Ascending aorta (tissue), 2 donors: Measurements from ENCODE around the gene TTYH3. TPM values are rescaled to one million over a fixed set of nuclear protein-coding genes. Genes with fewer than 3 reads are reported as not detected.

Source experiments
- DNase-seq, 2 donors: peaks; one replicate each; pipeline ENCODE4 v3.0.0-alpha.2; 2019; ENCODE audit warnings: low spot score in 2 of 2
- H3K27ac ChIP-seq, 2 donors: fragments of 200-600 bp; sonication (generic); one replicate each; pipeline ENCODE4 v1.5.1; 2016 to 2017; ENCODE audit warnings: mild to moderate bottlenecking in 1 of 2
- H3K27me3 ChIP-seq: fragments of 200-600 bp; sonication (generic); one replicate; pipeline ENCODE4 v1.5.1; 2017
- H3K36me3 ChIP-seq, 2 donors: fragments of 200-600 bp; sonication (generic); one replicate each; pipeline ENCODE4 v1.5.1; 2016
- H3K4me1 ChIP-seq, 2 donors: fragments of 200-600 bp; sonication (generic); one replicate each; pipeline ENCODE4 v1.5.1; 2016 to 2017; ENCODE audit warnings: mild to moderate bottlenecking in 1 of 2
- H3K4me3 ChIP-seq, 2 donors: fragments of 200-600 bp; sonication (generic); one replicate each; pipeline ENCODE4 v1.5.1; 2016 to 2017; ENCODE audit warnings: mild to moderate bottlenecking in 1 of 2
- H3K9me3 ChIP-seq, 2 donors: fragments of 200-600 bp; sonication (generic); one replicate each; pipeline ENCODE4 v1.5.1; 2016
- intact Hi-C: fragments of 100-400 bp; cut with DNase I; formaldehyde crosslinking; loops from one replicate; pipeline ENCODE4 v1.15.1; 2023
- total RNA-seq: library from RNA; depleted of rRNA; stranded (reverse); fragments of >200 nt; gene quantifications from one replicate; pipeline ENCODE4 v1.1.0, GENCODE V29; 2016
- TF ChIP-seq, protein P1 (sequence below), 3 experiments: fragments of 200-600 bp in 2 of 3; fragments of 450-650 bp in 1 of 3; sonication (generic) in 2 of 3; IDR thresholded peaks; one replicate each; pipeline ENCODE4 v1.5.1; 2016 to 2019; ENCODE audit warnings: antibody characterized with exemption in 3 of 3, mild to moderate bottlenecking in 1 of 3, moderate library complexity in 1 of 3

The TTYH3 gene
- total RNA-seq, 1 donor from 2014 or later: 70.5 TPM

DNA sequence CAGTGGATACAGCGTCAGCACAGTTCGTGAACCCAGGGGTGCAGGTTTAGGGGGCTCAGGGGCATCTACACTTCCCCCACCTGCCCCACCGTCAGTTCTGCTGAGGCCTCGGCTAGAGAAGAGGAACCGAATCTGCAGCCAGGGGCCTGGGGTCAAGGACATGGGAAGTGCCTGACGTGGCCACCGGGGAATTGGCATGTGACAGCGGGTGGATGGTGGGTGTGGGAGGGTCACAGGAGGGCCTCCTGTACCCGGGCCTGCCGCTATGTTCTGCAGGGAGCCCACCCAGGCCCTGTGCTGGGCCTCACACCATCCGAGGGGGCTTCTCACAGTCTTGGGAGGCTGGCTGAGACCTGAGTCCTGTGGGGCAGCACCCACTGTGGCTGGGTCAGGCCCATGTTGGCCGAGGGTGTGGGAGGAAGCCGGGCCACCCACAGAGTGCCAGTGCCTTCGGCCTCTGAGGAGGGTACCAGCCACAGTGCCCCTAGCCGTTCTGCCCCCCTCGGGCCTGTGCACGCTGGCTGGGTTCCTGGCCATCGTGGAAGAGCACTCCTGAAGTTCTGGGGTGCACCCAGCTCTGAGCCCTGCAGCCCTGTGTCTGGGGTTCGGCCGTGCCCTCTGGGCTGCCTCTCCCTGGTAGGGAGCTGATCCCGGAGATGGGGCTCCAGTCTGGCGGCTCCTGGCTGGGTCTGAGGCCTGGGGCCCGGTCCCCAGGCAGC is 5.9 kb downstream of the TTYH3 start:
- Histone ChIP-seq H3K4me3 (peak overlapping the region in 1 of 2 donors; percentile 6), H3K27ac (peak overlapping the region; percentile 7 to 72), H3K36me3 (no peaks in the 10 kb centered on the region), H3K27me3 (no peaks in the 10 kb centered on the region), H3K9me3 (no peaks in the 10 kb centered on the region), H3K4me1 (peaks cover 44 to 70% of the 10 kb centered on the region in 2 donors)
- intact Hi-C loops: loop anchor here (10.0 kb wide), 1 partner anchor 1103 kb away; the partner anchor contains the start of gene MAFK
- TF ChIP-seq, protein P1, sequence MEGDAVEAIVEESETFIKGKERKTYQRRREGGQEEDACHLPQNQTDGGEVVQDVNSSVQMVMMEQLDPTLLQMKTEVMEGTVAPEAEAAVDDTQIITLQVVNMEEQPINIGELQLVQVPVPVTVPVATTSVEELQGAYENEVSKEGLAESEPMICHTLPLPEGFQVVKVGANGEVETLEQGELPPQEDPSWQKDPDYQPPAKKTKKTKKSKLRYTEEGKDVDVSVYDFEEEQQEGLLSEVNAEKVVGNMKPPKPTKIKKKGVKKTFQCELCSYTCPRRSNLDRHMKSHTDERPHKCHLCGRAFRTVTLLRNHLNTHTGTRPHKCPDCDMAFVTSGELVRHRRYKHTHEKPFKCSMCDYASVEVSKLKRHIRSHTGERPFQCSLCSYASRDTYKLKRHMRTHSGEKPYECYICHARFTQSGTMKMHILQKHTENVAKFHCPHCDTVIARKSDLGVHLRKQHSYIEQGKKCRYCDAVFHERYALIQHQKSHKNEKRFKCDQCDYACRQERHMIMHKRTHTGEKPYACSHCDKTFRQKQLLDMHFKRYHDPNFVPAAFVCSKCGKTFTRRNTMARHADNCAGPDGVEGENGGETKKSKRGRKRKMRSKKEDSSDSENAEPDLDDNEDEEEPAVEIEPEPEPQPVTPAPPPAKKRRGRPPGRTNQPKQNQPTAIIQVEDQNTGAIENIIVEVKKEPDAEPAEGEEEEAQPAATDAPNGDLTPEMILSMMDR (IDR thresholded peaks at IDR 0.05): no peak
- DNase-seq: peak in 1 of 2 donors; percentile 86

DNA sequence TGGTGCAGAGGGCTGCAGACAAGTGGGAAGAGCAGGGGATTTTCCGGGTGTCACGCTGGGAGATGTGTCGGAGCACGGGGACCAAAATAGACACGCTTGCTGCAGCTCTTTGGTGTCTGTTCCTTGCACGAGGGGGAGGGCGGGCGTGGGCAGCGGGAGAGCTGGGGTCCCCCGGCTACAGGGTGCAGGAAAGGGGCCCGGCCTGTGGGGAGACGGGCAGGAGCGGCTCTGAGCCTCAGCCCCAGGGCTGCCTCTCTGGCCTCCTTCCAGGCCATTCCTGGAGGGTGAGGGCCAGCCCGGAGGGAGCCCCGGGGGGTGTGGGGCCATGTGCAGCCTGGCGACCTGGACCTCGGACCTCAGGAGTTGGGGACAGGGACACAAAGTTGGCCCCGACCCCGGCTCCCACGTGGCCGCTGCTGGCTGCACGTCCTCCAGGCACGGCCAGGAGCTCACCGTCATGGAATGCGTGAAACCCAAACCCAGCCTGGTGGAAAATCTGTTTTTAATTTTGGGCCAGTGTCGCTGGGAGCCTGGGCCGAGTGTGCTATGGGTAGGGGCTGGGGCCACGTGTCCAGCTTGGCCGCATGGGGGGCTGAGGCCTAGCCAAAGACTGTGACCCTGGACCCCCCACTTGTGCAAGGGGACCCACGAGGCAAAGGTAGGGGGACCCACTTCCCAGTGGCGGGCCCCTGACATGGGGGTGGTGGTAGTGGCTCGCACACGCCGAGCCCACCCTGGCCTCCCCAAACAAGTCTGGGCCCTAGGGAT is 6.6 kb downstream of the TTYH3 start:
- H3K4me1 ChIP-seq: peaks cover 42 to 68% of the 10 kb centered on the region in 2 donors
- no peak for DNase-seq

DNA sequence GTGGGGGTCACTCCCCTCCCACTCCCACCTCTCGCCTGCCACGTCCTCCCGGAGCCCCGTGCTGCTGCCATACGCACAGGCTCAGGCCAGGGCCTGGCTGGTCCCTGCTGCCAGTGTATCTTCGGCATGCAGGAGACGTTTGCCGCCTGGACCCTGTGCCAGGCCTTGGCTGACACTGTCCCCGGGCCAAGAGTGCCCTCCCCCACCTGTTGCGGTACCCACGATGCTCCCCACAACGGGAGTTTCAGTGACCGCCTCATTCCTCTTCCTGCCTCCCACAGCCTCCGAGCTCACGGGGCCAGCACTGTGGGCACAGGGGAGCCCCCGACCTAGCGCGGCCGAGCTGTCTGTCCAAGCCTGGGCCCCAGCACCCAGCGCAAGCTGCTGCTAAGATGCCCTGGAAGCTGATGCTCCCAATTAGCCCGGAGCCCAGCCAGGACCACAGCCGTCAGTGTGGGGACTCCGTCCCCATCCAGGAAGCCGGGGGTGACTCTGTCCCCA is 7.4 kb downstream of the TTYH3 start:
- DNase-seq: no peak
- intact Hi-C loops: loop anchor here (10.0 kb wide), 1 partner anchor 1104 kb away; the partner anchor contains the start of gene MAFK
- Histone ChIP-seq H3K27ac (peak overlapping the region; percentile 21 to 72), H3K4me3 (no peak overlapping the region), H3K9me3 (no peaks in the 10 kb centered on the region), H3K36me3 (no peaks in the 10 kb centered on the region), H3K4me1 (peaks cover 36 to 59% of the 10 kb centered on the region in 2 donors), H3K27me3 (no peaks in the 10 kb centered on the region)
- TF ChIP-seq, protein P1 (IDR thresholded peaks at IDR 0.05): no peak

More for the DNA sequence above, 6.6 kb downstream of the TTYH3 start:
- Histone ChIP-seq H3K9me3 (no peaks in the 10 kb centered on the region), H3K4me3 (peak overlapping the region in 1 of 2 donors; percentile 6), H3K27ac (peak overlapping the region; percentile 21 to 72), H3K27me3 (no peaks in the 10 kb centered on the region), H3K36me3 (no peaks in the 10 kb centered on the region)
- TF ChIP-seq, protein P1 (IDR thresholded peaks at IDR 0.05): no peak
- intact Hi-C loops: loop anchor here (10.0 kb wide), 1 partner anchor 1104 kb away; the partner anchor contains the start of gene MAFK

DNA sequence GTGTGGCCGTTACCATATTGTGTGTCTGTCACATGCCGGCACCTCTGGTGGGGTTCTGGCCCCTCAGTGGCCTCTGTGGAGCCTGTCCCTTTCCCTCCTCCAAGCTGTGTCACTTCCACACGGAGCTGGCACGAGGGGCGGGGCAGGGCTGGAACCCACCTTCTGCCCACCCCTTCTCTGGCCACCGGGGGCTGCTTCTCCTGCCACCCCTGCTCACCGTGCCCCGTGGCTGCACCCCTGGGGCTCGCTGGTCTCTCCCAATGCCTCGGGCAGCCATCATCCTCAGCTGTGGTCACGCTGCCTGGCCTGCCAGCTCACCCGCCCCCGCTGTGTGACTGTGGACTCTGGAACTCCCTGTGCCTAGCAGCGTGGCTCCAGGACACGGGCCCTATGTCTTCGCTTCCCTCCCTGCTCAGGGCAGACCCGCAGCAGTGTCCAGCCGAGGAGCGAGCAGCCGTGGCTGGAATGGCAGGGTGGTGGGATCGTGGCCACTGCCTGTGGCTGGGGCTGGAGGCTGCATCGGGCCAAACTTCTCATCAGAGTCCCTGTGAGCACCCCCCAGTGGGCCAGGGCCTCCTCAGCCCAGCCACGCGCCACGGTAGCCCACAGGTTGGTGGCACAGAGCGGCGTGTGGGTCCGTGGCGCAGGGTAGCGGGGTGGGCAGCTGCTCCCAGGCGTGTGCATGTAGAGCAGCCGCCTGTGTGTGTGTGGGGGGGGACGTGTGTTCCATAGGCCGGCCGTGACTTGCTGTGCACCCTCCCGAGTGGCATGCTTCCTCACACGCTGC is 8.1 kb downstream of the TTYH3 start:
- DNase-seq: no peak
- Histone ChIP-seq H3K27me3 (no peaks in the 10 kb centered on the region), H3K27ac (peak overlapping the region in 1 of 2 donors; percentile 72), H3K4me1 (peaks cover 29 to 54% of the 10 kb centered on the region in 2 donors), H3K9me3 (no peaks in the 10 kb centered on the region), H3K36me3 (no peaks in the 10 kb centered on the region), H3K4me3 (no peak overlapping the region)
- intact Hi-C loops: loop anchor here (10.0 kb wide), 2 partner anchors 155 to 1105 kb away; partner anchors contain the start of gene MAFK
- TF ChIP-seq, protein P1 (IDR thresholded peaks at IDR 0.05): no peak

DNA sequence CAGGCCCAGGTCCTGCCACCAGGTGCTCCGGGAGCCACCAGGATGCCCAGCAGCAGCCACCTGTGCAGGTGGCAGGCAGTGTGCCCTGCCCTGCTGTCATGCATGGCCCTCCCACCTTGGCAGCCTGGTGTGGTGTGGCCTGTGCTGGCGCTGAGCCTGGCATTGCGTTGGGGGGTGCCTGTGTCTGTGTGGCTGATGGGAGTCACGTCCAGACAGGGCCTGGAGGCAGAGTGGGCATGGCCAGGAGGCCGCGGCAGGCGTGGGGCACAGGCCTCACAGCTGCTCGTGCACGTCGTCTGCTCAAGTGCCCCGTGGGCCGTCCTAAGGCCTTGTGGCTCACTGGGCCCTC is 8.7 kb downstream of the TTYH3 start:
- peak overlapping the region in 1 of 2 donors; percentile 72 for H3K27ac ChIP-seq
- intact Hi-C loops: loop anchor here (10.0 kb wide), 1 partner anchor 156 kb away; no protein-coding TSS in a partner anchor
- H3K9me3 ChIP-seq: no peaks in the 10 kb centered on the region
- H3K4me1 ChIP-seq: peaks cover 24 to 48% of the 10 kb centered on the region in 2 donors
- TF ChIP-seq, protein P1 (IDR thresholded peaks at IDR 0.05): no peak
- H3K4me3 ChIP-seq: peak overlapping the region in 1 of 2 donors; percentile 56
- H3K36me3 ChIP-seq: no peaks in the 10 kb centered on the region
- no peak for DNase-seq
- H3K27me3 ChIP-seq: no peaks in the 10 kb centered on the region
